ENCODE data around the gene TNPO1.
"Not testable (repeated sequence)": the region's sequence is repeated elsewhere in the genome, so short reads cannot be mapped to it uniquely, and the experiment has no call there.

Gene TNPO1

DNA sequence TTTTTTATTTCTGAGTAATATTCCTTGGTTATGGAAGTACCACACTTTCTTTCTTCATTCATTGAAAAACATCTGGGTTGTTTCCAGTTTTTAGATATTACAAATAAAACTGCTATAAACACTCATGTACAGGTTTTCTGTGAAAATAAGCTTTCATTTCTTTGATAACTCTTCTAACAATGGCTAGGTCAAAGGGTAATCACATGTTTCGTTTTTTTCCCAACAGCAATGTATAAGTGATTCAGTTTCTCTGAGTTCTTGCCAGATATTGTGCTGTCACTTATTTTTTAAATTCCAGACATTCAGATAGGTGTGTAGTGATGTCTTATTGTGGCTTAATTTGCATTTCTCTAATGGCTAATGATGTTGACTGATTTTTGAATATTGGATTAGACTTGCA lies 16.7 kb upstream of the TNPO1 start:
- H3K4ac ChIP-seq (ENCODE audit: low read depth, low read length) = no peak overlapping the region
- H3K27me3 ChIP-seq (ENCODE audit: insufficient read depth, low read length) = no peaks in the 10 kb centered on the region
- no peak overlapping the region for H2BK120ac ChIP-seq (ENCODE audit: insufficient read depth, low read length, poor library complexity)
- no peak overlapping the region for H2BK5ac ChIP-seq (ENCODE audit: low read depth, low read length, poor library complexity)
- H3K14ac ChIP-seq (ENCODE audit: low read length) = no peak overlapping the region
- H2AK5ac ChIP-seq (ENCODE audit: low read length) = no peak overlapping the region
- H3K9me3 ChIP-seq (ENCODE audit: insufficient read depth, low read depth, low read length) = no peaks in the 10 kb centered on the region
- no peak for DNase-seq
- H4K12ac ChIP-seq (ENCODE audit: low read depth, low read length) = no peak overlapping the region
- H4K8ac ChIP-seq (ENCODE audit: low read depth, low read length) = no peak overlapping the region
- no peak overlapping the region for H3K4me2 ChIP-seq (ENCODE audit: low read length)
- H3K18ac ChIP-seq (ENCODE audit: low read length) = no peak overlapping the region
- no peaks in the 10 kb centered on the region for H3K79me2 ChIP-seq (ENCODE audit: control insufficient read depth, insufficient read depth, low read length, poor library complexity)
- no peak overlapping the region for H3K27ac ChIP-seq (ENCODE audit: low read depth, low read length)
- H3K36me3 ChIP-seq (ENCODE audit: control insufficient read depth in 1 of 2, insufficient read depth in 2 of 2, low read length in 2 of 2) = no peaks in the 10 kb centered on the region
- H3K79me1 ChIP-seq (ENCODE audit: low read length) = no peaks in the 10 kb centered on the region
- no peak overlapping the region for H3K4me3 ChIP-seq (ENCODE audit: low read depth, low read length)
- H4K91ac ChIP-seq (ENCODE audit: low read depth, low read length) = no peak overlapping the region
- H3K4me1 ChIP-seq (ENCODE audit: control insufficient read depth in 1 of 2, insufficient read depth in 2 of 2, low read length in 2 of 2) = no peaks in the 10 kb centered on the region
- no peak overlapping the region for H3K23ac ChIP-seq (ENCODE audit: low read length)
- no CpG with 5 or more reads among the region's 1 CpG for WGBS (ENCODE audit: extremely low coverage, insufficient coverage, insufficient read length)
- no peak overlapping the region for H2BK12ac ChIP-seq (ENCODE audit: low read length)
- H3K9ac ChIP-seq (ENCODE audit: low read length) = no peak overlapping the region
- no peak overlapping the region for H2AFZ ChIP-seq (ENCODE audit: insufficient read depth, low read length, poor library complexity)

DNA sequence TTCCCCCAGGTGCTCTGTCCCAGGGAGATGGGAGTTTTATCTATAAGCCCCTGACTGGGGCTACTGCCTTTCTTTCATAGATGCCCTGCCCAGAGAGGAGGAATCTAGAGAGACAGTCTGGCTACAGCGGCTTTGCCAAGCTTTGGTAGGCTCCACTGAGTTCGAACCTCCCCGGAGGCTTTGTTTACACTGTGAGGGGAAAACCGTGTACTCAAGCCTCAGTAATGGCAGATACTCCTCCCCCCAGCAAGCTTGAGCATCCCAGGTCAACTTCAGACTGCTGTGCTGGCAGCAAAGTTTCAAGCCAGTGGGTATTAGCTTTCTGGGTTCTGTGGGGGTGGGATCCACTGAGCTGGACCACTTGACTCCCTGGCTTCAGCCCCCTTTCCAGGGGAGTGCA lies 7.8 kb upstream of the TNPO1 start:
- H3K36me3 ChIP-seq (ENCODE audit: control insufficient read depth in 1 of 2, insufficient read depth in 2 of 2, low read length in 2 of 2); H3K4me1 ChIP-seq (ENCODE audit: control insufficient read depth in 1 of 2, insufficient read depth in 2 of 2, low read length in 2 of 2); H3K79me2 ChIP-seq (ENCODE audit: control insufficient read depth, insufficient read depth, low read length, poor library complexity); H2BK5ac ChIP-seq (ENCODE audit: low read depth, low read length, poor library complexity); H3K23ac ChIP-seq (ENCODE audit: low read length); H4K12ac ChIP-seq (ENCODE audit: low read depth, low read length); H3K4ac ChIP-seq (ENCODE audit: low read depth, low read length); H3K18ac ChIP-seq (ENCODE audit: low read length); H3K4me3 ChIP-seq (ENCODE audit: low read depth, low read length); H2BK12ac ChIP-seq (ENCODE audit: low read length); H4K8ac ChIP-seq (ENCODE audit: low read depth, low read length); H3K27me3 ChIP-seq (ENCODE audit: insufficient read depth, low read length); H2AK5ac ChIP-seq (ENCODE audit: low read length); H3K9ac ChIP-seq (ENCODE audit: low read length); H2AFZ ChIP-seq (ENCODE audit: insufficient read depth, low read length, poor library complexity); H3K14ac ChIP-seq (ENCODE audit: low read length); H3K27ac ChIP-seq (ENCODE audit: low read depth, low read length); H4K91ac ChIP-seq (ENCODE audit: low read depth, low read length); DNase-seq; H3K9me3 ChIP-seq (ENCODE audit: insufficient read depth, low read depth, low read length); H2BK120ac ChIP-seq (ENCODE audit: insufficient read depth, low read length, poor library complexity); H3K4me2 ChIP-seq (ENCODE audit: low read length); H3K79me1 ChIP-seq (ENCODE audit: low read length): not testable (repeated sequence)
- no CpG with 5 or more reads among the region's 4 CpGs for WGBS (ENCODE audit: extremely low coverage, insufficient coverage, insufficient read length)

DNA sequence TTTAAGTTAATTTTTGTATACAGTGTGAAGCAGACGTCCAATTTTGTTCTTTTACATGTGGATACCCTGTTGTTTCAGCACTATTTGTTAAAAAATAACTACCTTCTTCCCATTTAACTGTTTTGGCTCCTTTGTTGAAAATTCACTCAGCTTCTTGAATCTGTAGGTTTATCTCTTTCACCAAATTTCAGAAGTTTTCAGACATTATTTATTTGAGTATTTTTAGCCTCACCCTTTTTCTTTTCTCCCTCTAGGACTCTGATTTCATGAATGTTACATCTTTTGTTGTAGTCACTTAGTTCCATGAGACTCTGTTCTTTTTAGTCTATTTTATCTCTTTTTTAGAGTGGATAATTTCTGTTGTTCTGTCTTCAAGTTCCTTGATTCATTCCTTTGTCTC lies 4.6 kb upstream of the TNPO1 start:
- H3K9me3 ChIP-seq (ENCODE audit: insufficient read depth, low read depth, low read length) = no peaks in the 10 kb centered on the region
- WGBS (ENCODE audit: extremely low coverage, insufficient coverage, insufficient read length) = no CpG with 5 or more reads among the region's 1 CpG
- no peak overlapping the region for H2BK12ac ChIP-seq (ENCODE audit: low read length)
- no peak overlapping the region for H3K9ac ChIP-seq (ENCODE audit: low read length)
- H3K14ac ChIP-seq (ENCODE audit: low read length) = no peak overlapping the region
- H3K27ac ChIP-seq (ENCODE audit: low read depth, low read length) = no peak overlapping the region
- peaks cover 7% of the 10 kb centered on the region for H3K79me2 ChIP-seq (ENCODE audit: control insufficient read depth, insufficient read depth, low read length, poor library complexity)
- no peak overlapping the region for H3K4me3 ChIP-seq (ENCODE audit: low read depth, low read length)
- no peaks in the 10 kb centered on the region for H3K4me1 ChIP-seq (ENCODE audit: control insufficient read depth in 1 of 2, insufficient read depth in 2 of 2, low read length in 2 of 2)
- H2AK5ac ChIP-seq (ENCODE audit: low read length) = no peak overlapping the region
- no peak overlapping the region for H3K4me2 ChIP-seq (ENCODE audit: low read length)
- no peak overlapping the region for H4K12ac ChIP-seq (ENCODE audit: low read depth, low read length)
- no peak overlapping the region for H2AFZ ChIP-seq (ENCODE audit: insufficient read depth, low read length, poor library complexity)
- peaks cover 7% of the 10 kb centered on the region for H3K79me1 ChIP-seq (ENCODE audit: low read length)
- no peaks in the 10 kb centered on the region for H3K27me3 ChIP-seq (ENCODE audit: insufficient read depth, low read length)
- H2BK5ac ChIP-seq (ENCODE audit: low read depth, low read length, poor library complexity) = no peak overlapping the region
- no peak overlapping the region for H4K91ac ChIP-seq (ENCODE audit: low read depth, low read length)
- H3K36me3 ChIP-seq (ENCODE audit: control insufficient read depth in 1 of 2, insufficient read depth in 2 of 2, low read length in 2 of 2) = no peaks in the 10 kb centered on the region
- H2BK120ac ChIP-seq (ENCODE audit: insufficient read depth, low read length, poor library complexity) = no peak overlapping the region
- no peak overlapping the region for H4K8ac ChIP-seq (ENCODE audit: low read depth, low read length)
- H3K23ac ChIP-seq (ENCODE audit: low read length) = no peak overlapping the region
- no peak overlapping the region for H3K4ac ChIP-seq (ENCODE audit: low read depth, low read length)
- no peak overlapping the region for H3K18ac ChIP-seq (ENCODE audit: low read length)
- no peak for DNase-seq

DNA sequence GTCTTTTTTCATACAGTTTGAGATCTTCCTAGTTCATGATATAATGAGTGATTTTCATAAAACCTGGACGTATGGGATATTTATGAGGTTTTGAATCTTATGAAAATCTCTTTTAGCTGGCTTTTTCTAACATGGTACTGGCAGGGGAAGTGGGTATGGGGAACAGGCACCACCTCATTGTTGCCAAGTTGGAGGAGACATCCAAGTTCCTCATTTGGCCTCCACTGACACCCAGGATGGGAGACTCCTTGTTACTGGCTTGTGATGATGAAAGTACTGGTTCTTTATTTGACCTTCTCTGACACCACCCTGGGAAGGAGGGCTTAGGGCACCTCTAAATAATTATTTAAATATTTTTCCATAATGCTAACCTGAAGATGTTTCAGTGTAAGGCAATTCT lies 4.0 kb upstream of the TNPO1 start:
- Histone ChIP-seq H3K27ac (ENCODE audit: low read depth, low read length) (no peak overlapping the region), H3K14ac (ENCODE audit: low read length) (no peak overlapping the region), H3K4ac (ENCODE audit: low read depth, low read length) (no peak overlapping the region), H3K23ac (ENCODE audit: low read length) (no peak overlapping the region), H3K9ac (ENCODE audit: low read length) (no peak overlapping the region), H2BK5ac (ENCODE audit: low read depth, low read length, poor library complexity) (no peak overlapping the region), H3K79me1 (ENCODE audit: low read length) (peaks cover 11% of the 10 kb centered on the region), H3K4me2 (ENCODE audit: low read length) (no peak overlapping the region), H3K4me1 (ENCODE audit: control insufficient read depth in 1 of 2, insufficient read depth in 2 of 2, low read length in 2 of 2) (no peaks in the 10 kb centered on the region), H4K12ac (ENCODE audit: low read depth, low read length) (no peak overlapping the region), H2AFZ (ENCODE audit: insufficient read depth, low read length, poor library complexity) (no peak overlapping the region), H4K91ac (ENCODE audit: low read depth, low read length) (no peak overlapping the region), H3K18ac (ENCODE audit: low read length) (no peak overlapping the region), H2AK5ac (ENCODE audit: low read length) (no peak overlapping the region), H3K79me2 (ENCODE audit: control insufficient read depth, insufficient read depth, low read length, poor library complexity) (peaks cover 11% of the 10 kb centered on the region), H2BK12ac (ENCODE audit: low read length) (no peak overlapping the region), H3K36me3 (ENCODE audit: control insufficient read depth in 1 of 2, insufficient read depth in 2 of 2, low read length in 2 of 2) (no peaks in the 10 kb centered on the region), H2BK120ac (ENCODE audit: insufficient read depth, low read length, poor library complexity) (no peak overlapping the region), H4K8ac (ENCODE audit: low read depth, low read length) (no peak overlapping the region), H3K27me3 (ENCODE audit: insufficient read depth, low read length) (no peaks in the 10 kb centered on the region), H3K9me3 (ENCODE audit: insufficient read depth, low read depth, low read length) (no peaks in the 10 kb centered on the region), H3K4me3 (ENCODE audit: low read depth, low read length) (no peak overlapping the region)
- DNase-seq = no peak
- no CpG with 5 or more reads among the region's 1 CpG for WGBS (ENCODE audit: extremely low coverage, insufficient coverage, insufficient read length)

DNA sequence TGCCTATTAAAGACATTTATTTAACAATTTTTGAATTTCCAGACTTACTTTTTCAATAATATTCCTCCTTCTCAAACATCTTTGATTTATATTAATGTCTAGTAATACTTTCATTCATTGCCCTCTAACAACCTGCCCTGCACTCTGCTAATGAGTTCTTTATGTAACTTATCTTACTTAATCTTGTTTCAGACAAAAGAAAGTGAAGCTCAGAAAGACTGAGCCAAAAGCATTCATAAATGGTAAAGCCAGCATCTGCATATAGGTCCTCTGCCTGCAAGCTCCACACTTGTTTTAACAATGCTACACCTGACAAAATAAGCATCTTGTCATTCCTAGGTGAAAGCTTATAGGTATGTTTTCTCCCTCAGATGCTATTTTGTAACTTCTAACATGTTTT lies 2.4 kb upstream of the TNPO1 start:
- no peak overlapping the region for H2BK120ac ChIP-seq (ENCODE audit: insufficient read depth, low read length, poor library complexity)
- no peak overlapping the region for H2BK12ac ChIP-seq (ENCODE audit: low read length)
- H3K4me1 ChIP-seq (ENCODE audit: control insufficient read depth in 1 of 2, insufficient read depth in 2 of 2, low read length in 2 of 2) = peaks cover 0 to 2% of the 10 kb centered on the region in 2 experiments
- no peak overlapping the region for H3K4ac ChIP-seq (ENCODE audit: low read depth, low read length)
- no peak overlapping the region for H4K12ac ChIP-seq (ENCODE audit: low read depth, low read length)
- no peak overlapping the region for H3K9ac ChIP-seq (ENCODE audit: low read length)
- no peak overlapping the region for H4K91ac ChIP-seq (ENCODE audit: low read depth, low read length)
- no peak for DNase-seq
- no peak overlapping the region for H2AK5ac ChIP-seq (ENCODE audit: low read length)
- peaks cover 13% of the 10 kb centered on the region for H3K79me2 ChIP-seq (ENCODE audit: control insufficient read depth, insufficient read depth, low read length, poor library complexity)
- no peak overlapping the region for H3K4me2 ChIP-seq (ENCODE audit: low read length)
- H3K14ac ChIP-seq (ENCODE audit: low read length) = no peak overlapping the region
- H3K18ac ChIP-seq (ENCODE audit: low read length) = no peak overlapping the region
- no peaks in the 10 kb centered on the region for H3K27me3 ChIP-seq (ENCODE audit: insufficient read depth, low read length)
- no peak overlapping the region for H4K8ac ChIP-seq (ENCODE audit: low read depth, low read length)
- no peak overlapping the region for H3K23ac ChIP-seq (ENCODE audit: low read length)
- H3K36me3 ChIP-seq (ENCODE audit: control insufficient read depth in 1 of 2, insufficient read depth in 2 of 2, low read length in 2 of 2) = no peaks in the 10 kb centered on the region
- no peaks in the 10 kb centered on the region for H3K9me3 ChIP-seq (ENCODE audit: insufficient read depth, low read depth, low read length)
- no peak overlapping the region for H2BK5ac ChIP-seq (ENCODE audit: low read depth, low read length, poor library complexity)
- H3K79me1 ChIP-seq (ENCODE audit: low read length) = peaks cover 11% of the 10 kb centered on the region
- H3K4me3 ChIP-seq (ENCODE audit: low read depth, low read length) = no peak overlapping the region
- no peak overlapping the region for H3K27ac ChIP-seq (ENCODE audit: low read depth, low read length)
- no peak overlapping the region for H2AFZ ChIP-seq (ENCODE audit: insufficient read depth, low read length, poor library complexity)
